T1000 (cell line): ENCODE measurements around the gene DSE.

ENCODE experiments used
- DNase-seq: peaks from one replicate; lab custom pipeline; 2025; ENCODE audit warnings: mixed read lengths; lab: John Stamatoyannopoulos, UW

Gene DSE

GRCh38 chr6:116446399-116446798 is 75.7 kb downstream of the DSE start:
- no peak for DNase-seq

- no peak for DNase-seq
These were observed 76.3 kb downstream of the DSE start for GRCh38 chr6:116447052-116447451.

- peak; percentile 39 for DNase-seq
These were observed 76.8 kb downstream of the DSE start for GRCh38 chr6:116447496-116448011.

DNA sequence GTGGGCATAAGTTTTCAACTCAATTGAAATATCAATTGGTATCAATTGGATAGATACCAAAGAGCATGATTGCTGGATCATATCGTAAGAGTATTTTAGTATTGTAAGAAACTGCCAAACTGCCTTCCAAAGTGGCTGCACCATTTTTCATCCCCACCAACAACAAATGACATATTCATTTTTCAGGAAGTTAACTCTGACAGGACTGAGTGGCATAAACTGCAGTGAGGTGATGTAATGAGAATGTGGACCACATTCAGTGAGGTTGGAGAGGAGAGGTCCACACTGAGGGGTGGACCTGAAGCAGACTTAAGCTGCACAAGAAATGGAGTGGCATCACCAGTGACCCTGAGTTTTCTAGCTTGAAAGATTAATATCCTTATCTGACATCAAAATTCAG is 78.8 kb downstream of the DSE start:
- no peak for DNase-seq

GRCh38 chr6:116450185-116450710 is 79.5 kb downstream of the DSE start:
- DNase-seq: no peak

- DNase-seq: no peak
These were observed 80.3 kb downstream of the DSE start for GRCh38 chr6:116450769-116451740.

GRCh38 chr6:116451916-116452315 is 81.2 kb downstream of the DSE start:
- DNase-seq: no peak

- DNase-seq: no peak
These were observed 81.8 kb downstream of the DSE start for GRCh38 chr6:116452531-116452930.

DNA sequence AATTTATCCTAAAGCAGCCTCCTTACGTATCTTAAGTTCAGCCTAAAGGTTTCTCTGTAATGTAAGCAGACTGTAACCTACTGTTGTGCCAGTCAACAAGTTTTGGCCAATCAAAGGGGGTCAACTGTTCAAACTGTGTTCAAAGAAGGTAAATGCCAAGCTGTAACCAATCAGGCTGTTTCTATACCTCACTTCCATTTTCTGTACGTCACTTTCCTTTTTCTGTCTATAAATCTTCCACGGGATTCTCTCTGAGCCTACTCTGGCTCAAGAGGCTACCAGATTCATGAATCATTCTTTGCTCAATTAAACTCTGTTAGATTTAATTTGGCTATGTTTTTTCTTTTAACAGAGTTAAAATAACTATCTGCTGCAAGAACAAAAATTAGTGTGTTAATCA is 85.4 kb downstream of the DSE start:
- DNase-seq: no peak

- DNase-seq: no peak
These were observed 86.2 kb downstream of the DSE start for GRCh38 chr6:116456927-116457326.

DNA sequence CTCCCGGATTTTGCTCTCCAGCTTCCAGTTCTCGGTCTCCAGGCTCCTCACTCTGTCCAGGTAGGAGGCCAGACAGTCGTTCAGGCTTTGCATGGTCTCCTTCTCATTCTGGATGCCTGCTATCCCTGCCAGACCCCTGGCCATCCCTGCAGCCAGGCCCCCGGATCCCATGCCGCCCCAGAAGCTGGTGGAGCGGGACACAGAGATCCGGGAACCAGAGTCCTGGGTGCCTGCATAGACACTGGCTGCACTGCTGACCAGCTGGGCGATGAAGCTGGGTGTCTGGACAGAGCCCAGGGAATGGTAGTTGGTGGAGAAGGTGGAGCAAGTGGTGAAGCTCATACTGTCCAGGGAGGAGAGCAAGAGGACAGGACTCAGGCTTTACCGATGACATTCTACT is 87.5 kb downstream of the DSE start:
- no peak for DNase-seq

DNA sequence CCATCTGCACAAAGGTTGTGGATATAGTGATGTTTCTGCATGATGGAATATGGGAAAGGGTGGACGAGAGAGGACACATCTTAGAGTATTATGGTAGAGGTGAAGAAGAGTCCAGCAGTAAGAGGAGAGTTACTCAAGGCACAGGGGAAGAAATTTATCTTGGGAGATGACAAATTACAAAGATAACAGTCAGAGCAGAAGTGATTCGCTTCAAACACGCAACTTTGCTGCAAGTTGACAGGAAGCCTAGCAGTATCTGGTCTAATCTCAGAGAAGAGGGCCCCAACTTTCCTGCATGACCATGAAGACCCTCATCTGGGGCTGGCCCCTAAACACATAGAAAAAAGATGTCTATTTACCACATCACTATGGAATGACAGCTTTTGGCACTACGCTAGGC is 89.2 kb downstream of the DSE start:
- DNase-seq: no peak

GRCh38 chr6:116461331-116461931 is 90.7 kb downstream of the DSE start, which contains the start of gene CALHM6:
Gene CALHM6, plus strand, starts transcription at chr6:116461375. Its CDS starts 555 bp downstream, at chr6:116461930.
- DNase-seq: no peak

DNA sequence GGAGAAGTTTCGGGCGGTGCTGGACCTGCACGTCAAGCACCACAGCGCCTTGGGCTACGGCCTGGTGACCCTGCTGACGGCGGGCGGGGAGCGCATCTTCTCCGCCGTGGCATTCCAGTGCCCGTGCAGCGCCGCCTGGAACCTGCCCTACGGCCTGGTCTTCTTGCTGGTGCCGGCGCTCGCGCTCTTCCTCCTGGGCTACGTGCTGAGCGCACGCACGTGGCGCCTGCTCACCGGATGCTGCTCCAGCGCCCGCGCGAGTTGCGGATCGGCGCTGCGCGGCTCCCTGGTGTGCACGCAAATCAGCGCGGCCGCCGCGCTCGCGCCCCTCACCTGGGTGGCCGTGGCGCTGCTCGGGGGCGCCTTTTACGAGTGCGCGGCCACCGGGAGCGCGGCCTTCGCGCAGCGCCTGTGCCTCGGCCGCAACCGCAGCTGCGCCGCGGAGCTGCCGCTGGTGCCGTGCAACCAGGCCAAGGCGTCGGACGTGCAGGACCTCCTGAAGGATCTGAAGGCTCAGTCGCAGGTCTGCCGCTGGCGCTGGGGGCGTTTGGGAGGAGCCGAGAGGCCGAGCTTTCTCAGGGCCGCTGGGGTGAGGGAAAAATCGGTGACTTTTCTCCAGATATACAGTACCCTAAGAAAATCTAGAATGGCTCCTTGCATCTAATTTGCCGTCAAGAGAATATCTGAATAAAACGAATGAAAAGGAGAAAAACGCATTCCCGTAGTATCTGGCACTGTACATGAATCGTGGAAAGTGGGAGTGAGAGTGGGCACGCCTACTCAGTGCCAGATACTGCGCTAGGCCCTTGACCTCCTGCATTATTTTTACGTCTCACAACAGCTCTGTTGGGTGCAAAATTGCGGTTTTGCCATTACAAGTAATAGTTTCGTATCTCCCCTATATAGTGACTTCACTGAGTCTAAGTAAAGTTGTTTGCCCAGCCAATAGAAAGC is 91.5 kb downstream of the DSE start:
- DNase-seq: no peak

DNA sequence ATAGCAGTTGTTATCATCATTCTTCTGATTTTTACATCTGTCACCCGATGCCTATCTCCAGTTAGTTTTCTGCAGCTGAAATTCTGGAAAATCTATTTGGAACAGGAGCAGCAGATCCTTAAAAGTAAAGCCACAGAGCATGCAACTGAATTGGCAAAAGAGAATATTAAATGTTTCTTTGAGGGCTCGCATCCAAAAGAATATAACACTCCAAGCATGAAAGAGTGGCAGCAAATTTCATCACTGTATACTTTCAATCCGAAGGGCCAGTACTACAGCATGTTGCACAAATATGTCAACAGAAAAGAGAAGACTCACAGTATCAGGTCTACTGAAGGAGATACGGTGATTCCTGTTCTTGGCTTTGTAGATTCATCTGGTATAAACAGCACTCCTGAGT is 92.6 kb downstream of the DSE start:
- no peak for DNase-seq

GRCh38 chr6:116465246-116465645 is 94.5 kb downstream of the DSE start:
- DNase-seq: no peak

DNA sequence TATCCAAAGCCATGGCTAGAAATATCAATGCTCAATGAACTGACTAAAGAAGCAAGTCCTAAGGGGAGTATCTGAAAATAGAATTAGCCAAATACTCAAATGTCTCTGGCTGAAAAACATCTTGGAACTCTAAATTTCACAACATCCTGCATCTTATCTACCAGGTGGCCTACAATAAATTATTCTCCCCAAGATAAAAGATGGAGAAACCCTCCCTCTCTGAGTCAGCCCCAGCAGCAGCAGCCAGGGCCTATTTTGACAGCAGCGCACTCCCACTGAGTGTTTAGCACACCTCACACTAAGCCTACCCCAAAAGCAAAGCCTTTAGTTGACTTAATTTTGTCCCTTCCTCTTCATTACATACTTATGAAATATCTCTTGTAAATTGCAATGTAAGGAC is 96.3 kb downstream of the DSE start:
- no peak for DNase-seq

DNA sequence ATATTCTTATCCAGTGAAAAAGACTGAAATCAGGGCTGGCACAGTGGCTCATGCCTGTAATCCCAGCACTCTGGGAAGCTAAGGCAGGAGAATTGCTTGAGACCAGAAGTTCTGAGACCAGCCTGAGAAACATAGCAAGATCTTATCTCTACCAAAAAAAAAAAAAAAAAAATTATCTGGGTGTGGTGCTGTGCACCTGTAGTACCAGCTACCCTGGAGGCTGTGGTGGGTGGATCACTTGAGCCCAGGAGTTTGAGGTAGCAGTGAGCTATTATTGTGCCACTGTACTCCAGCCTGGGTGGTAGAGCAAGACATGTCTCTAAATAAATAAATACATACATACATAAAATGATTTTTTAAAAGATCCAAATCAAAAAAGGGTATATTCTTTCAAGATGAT is 96.8 kb downstream of the DSE start:
- DNase-seq: no peak

GRCh38 chr6:116468293-116468692 is 97.5 kb downstream of the DSE start:
- DNase-seq: no peak

DNA sequence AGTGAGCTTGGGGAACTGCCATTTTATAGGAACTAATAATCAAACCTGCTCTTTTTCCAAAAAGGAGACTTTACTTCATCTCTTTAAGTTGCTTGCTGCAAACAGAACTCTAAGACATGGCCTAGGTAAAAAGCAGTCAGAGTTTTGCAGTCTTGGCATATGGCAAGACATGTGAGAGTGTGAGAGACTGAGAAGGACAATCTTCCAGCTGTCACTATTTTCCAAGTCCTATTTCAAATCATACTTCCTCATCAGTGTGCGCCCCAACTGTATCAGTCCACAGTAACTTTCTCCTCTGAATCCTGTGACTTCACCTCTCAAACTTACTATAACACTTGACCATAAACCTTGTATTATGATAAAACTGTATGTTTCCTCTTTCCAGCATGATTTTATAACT is 100.8 kb downstream of the DSE start:
- no peak for DNase-seq

DNA sequence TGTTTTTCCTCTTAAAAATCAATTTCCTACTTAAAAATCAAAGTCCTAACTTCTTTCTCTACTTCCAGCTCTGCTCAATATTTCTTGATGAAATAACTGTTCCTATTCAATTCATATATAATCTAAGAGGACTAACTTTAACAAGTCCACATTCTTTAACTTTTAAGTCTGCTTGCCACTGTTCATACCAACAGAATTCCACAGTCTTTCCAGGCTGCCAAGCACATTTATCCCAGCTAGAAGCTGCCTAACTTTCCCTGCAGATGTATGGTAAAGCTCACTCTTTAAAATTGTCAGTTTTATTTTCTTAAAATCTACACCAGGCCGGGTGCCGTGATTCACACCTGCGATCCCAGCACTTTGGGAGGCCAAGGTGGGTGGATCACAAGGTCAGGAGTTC is 102.0 kb downstream of the DSE start:
- no peak for DNase-seq

DNA sequence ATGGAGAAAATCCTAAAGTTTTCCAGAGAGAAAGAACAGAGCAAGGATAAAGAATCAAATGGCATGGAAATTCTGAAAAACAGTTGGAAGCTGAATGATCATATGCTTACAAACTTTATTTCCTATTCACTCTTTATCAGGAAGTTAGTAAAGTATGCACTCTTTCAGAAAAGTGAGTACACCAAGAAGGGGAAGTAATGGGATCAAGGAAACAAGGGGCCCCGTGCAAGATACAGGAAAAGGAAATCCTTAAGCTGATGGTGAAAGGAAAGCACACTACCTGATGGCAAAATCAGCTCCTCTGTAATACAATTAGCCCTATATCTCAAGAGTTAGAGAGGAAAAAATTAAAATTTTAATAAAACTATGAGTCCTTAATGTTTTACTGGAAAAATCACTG is 104.4 kb downstream of the DSE start:
- no peak for DNase-seq
